ENCODE results near the gene SCUBE1. TPM values are rescaled to one million over a fixed set of nuclear protein-coding genes. Genes with fewer than 3 reads are reported as not detected.
A peak's percentile ranks its signal among the peaks of the same experiment; 100 is the strongest.

The SCUBE1 gene
- polyA plus RNA-seq, 3 donors, result 4.4 to 11.1 (median 7.9) TPM

GRCh38 chr22:43330178-43331068, 12.7 kb downstream of the SCUBE1 start:
- DNase-seq, result peak; percentile 62

- no peak for DNase-seq
Observed at GRCh38 chr22:43329061-43329460, 14.1 kb downstream of the SCUBE1 start.

- DNase-seq, result no peak
Observed at GRCh38 chr22:43327157-43327438, 16.1 kb downstream of the SCUBE1 start.

- no peak for DNase-seq
Observed at GRCh38 chr22:43326331-43327156, 16.6 kb downstream of the SCUBE1 start.

GRCh38 chr22:43325176-43325575, 18.0 kb downstream of the SCUBE1 start:
- no peak for DNase-seq

DNA sequence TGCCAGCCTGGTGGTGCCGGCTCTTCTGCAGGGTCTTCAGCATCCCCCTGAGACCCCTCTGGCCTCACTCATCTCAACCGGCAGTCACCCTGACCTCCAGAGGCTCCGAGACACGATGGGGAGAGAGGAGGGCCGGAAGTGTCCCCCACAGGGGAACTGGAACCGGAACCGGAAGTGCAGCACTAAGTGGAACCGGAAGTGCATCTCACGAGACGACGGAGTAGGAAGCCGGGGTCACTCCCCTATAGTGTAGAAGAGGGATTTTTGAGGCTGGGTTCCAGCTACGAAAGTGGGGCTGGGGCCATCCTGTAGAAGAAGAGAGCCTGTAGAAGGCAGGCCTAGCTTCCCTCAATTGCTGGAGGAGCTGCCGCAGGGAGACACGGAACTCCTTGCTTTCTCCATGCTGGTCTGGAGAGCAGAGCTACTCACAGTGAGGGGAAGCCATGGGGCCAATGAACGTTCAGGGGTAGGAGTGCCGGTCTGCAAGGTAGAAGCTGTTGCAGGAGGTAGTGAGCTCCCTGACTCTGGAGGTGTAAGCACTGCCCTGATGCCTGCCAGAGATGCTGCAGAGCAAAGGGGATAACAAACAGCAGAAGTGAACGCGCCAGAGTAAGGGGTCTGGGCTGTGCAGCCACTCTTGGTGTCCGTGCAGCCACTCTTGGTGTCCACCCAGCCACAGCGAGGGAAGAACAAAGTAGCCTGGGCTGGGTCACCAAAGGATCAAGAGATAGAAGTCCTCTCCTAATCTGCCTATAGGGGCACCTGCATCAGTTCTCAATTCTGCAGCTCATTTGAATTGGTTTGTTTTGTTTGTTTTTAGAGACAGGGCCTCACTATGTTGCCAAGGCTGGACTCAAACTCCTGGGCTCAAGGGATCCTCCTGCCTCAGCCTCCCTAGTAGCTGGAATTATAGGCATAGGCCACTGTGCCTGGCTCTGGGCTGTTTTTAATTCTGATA, 21.9 kb downstream of the SCUBE1 start:
- no peak for DNase-seq

DNA sequence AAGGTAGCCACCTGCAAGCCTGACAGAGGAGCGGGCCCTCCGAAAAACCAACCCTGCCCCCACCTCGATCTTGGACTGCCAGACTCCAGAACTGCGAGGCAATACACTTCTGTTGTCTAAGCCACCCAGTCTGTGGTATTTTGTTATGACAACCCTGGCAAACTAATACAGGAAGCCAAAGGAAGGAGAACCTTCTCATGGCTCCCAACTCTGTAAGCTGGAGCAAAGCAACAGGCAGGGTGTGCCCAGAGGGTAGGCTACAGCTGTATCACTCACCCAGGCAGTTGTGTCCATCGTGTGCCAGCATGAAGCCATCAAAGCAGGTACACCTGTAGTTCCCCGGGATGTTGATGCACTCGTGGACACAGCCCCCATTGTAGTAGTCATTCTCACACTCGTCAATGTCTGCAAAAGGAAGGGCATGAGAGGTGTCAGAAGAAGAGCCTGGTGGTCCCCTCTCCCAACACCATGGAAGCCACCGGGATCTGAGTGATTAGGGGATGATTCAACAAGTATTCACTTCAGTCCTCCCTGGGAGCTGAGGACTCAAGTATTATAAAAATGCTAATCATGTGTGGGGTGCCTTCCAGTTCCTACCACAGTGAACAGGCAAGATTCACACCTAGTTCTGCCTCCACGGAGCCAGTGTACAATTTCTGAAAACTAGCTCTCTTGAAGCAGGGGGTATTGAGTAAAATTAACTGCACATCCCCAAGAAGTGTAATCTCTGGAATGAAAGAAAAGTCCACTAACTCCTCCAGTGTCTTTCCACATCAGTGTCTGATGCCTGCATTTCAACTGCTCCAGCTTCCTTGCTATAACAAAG, 23.3 kb downstream of the SCUBE1 start:
- DNase-seq, result no peak

GRCh38 chr22:43317239-43317638, 25.9 kb downstream of the SCUBE1 start:
- DNase-seq, result no peak

GRCh38 chr22:43315687-43316217, 27.4 kb downstream of the SCUBE1 start:
- DNase-seq, result no peak

DNA sequence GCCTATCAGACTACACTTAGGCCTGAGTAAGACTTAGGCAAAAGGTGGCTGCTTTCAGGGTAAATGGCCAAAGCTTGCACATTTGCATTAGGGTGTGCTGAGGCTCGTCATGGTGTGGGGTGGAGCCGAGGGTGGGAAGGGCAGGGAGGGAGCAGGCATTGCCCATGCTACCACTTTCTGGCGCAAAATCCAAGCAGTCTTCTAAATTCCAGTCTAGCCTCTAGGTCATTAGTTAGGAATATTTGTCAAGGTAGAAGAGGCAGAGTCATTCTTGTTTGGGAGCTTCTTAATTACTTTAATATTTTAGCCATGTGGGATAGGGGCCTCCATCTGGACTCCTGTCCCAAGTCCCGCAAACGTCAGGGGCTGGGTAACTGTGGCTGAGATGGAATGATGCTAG, 28.6 kb downstream of the SCUBE1 start:
- DNase-seq, result no peak

DNA sequence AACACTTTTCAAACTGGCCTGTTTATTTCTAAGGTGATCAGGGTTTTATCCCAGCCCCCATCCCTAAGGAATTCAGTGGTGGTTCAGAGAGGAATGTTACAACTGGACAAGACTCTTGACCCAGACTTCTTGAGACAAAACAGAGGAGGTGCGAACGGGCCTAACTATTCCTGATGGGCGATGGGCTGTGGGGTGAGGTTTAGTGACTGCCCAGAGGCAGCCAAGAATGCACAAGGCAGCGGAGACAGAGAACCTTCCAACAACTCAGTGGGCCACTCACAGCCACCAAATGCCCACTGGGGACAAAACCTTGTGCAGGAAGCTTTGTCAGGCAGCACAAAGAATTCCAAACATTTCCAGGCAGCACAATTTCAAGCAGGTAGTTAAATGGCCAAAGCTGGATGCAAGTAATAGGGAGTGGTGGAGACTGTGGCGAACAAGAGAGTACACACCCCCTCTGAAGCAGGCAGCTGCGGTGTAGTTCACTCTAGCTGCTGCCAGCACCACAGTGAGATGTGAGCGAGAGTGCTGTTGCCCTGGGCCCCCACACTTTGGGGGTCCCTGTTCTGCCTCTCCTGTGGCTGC, 29.2 kb downstream of the SCUBE1 start:
- DNase-seq, result no peak

GRCh38 chr22:43313244-43313889, 29.8 kb downstream of the SCUBE1 start:
- no peak for DNase-seq

DNA sequence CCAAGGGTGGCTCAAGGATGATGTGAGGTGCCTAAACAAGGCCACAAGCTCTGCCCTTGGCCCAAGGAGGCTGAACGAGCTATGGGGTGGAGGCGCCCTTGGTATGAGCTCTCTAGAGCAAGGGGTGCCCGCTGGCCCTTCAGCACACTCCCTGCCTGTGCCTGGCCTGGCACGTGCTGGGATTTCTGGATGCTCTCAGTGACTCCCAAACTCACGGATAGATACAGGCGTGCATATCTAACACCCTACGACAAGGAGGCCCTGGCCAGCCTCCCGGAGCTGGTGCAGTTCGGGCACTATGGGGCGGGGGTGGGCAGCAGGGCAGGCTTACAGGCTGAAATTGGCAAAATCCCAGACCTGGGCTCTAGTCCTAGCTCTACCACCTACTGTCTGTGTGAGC, 30.6 kb downstream of the SCUBE1 start:
- no peak for DNase-seq

DNA sequence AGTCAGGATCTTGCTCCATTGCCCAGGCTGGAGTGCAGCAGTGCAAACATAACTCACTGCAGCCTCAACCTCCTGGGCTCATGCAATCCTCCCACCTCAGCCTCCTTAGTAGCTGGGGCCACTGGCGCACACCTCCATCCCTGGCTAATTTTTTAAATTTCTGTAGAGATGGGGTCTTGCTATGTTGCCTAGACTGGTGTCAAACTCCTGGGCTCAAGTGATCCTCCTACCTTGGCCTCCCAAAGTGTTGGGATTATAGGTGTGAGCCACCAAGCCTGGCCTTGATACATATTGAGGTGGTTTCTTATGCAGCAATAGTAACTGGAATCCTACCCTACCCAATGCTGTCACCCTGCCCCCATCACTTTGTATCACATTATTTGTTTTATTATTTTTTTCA, 32.4 kb downstream of the SCUBE1 start:
- no peak for DNase-seq

GRCh38 chr22:43310311-43310710, 32.9 kb downstream of the SCUBE1 start:
- no peak for DNase-seq

GRCh38 chr22:43308836-43309235, 34.3 kb downstream of the SCUBE1 start:
- no peak for DNase-seq

- no peak for DNase-seq
Observed at GRCh38 chr22:43308060-43308830, 34.9 kb downstream of the SCUBE1 start.

DNA sequence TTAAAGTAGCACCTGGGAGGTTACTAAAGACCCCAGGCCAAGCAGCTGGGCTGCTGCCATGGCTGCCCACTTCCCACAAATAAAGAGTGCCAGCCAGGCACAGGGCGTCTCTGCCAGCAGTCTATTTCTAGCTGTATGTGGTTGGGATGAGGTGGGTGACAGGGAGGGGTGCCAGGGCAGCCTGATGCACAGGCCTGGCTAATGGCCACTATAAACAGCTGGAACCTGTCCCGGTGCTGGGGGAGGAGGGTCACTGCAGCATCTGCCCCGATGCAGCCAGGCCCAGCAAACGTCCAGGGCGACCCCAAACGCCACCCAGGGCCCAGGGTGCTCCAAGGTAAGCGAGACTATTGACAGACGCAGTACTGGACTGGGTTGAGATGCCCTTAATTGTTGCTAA, 37.4 kb downstream of the SCUBE1 start:
- DNase-seq, result no peak
